RWPE2 (cell line): ENCODE data around the gene PRAF2.

Experiments
- ATAC-seq: fragments of 200-7000 bp; cut with Tn5 transposase; 3 replicates; pipeline ENCODE4 v1.9.1; 2021; ENCODE audit warnings: low read depth
- DNase-seq: peaks from one replicate; pipeline ENCODE4 v3.0.0-alpha.2; 2020; ENCODE audit warnings: low spot score
- H3K27ac ChIP-seq: fragments of 450-650 bp; 2 replicates; pipeline ENCODE4 v1.5.1; 2017; ENCODE audit warnings: mild to moderate bottlenecking; ENCODE audit not compliant: poor library complexity, severe bottlenecking
- H3K27me3 ChIP-seq: fragments of 250-450 bp; sonication (Bioruptor Pico); 2 replicates; pipeline ENCODE4 v1.5.1; 2021; ENCODE audit warnings: mild to moderate bottlenecking, moderate library complexity; ENCODE audit not compliant: insufficient read depth, poor library complexity, severe bottlenecking
- H3K36me3 ChIP-seq: fragments of 250-450 bp; sonication (Bioruptor Pico); 2 replicates; pipeline ENCODE4 v1.5.1; 2020; ENCODE audit warnings: low read depth, mild to moderate bottlenecking, moderate library complexity
- H3K4me1 ChIP-seq: fragments of 250-450 bp; sonication (Bioruptor Pico); 2 replicates; pipeline ENCODE4 v1.5.1; 2021; ENCODE audit warnings: mild to moderate bottlenecking, moderate library complexity; ENCODE audit not compliant: insufficient read depth, poor library complexity, severe bottlenecking
- H3K4me3 ChIP-seq: fragments of 250-450 bp; sonication (Bioruptor Pico); 2 replicates; pipeline ENCODE4 v1.5.1; 2021; ENCODE audit warnings: mild to moderate bottlenecking, moderate library complexity; ENCODE audit not compliant: severe bottlenecking
- H3K9me3 ChIP-seq: fragments of 250-450 bp; sonication (Bioruptor Pico); 2 replicates; pipeline ENCODE4 v1.5.1; 2021; ENCODE audit warnings: mild to moderate bottlenecking, moderate library complexity; ENCODE audit not compliant: severe bottlenecking
- TF ChIP-seq, protein P1 (sequence below): fragments of 450-650 bp; IDR thresholded peaks from one replicate; pipeline ENCODE4 v1.5.1; 2017; ENCODE audit warnings: mild to moderate bottlenecking, moderate library complexity; ENCODE audit not compliant: poor library complexity, severe bottlenecking

The PRAF2 gene

DNA sequence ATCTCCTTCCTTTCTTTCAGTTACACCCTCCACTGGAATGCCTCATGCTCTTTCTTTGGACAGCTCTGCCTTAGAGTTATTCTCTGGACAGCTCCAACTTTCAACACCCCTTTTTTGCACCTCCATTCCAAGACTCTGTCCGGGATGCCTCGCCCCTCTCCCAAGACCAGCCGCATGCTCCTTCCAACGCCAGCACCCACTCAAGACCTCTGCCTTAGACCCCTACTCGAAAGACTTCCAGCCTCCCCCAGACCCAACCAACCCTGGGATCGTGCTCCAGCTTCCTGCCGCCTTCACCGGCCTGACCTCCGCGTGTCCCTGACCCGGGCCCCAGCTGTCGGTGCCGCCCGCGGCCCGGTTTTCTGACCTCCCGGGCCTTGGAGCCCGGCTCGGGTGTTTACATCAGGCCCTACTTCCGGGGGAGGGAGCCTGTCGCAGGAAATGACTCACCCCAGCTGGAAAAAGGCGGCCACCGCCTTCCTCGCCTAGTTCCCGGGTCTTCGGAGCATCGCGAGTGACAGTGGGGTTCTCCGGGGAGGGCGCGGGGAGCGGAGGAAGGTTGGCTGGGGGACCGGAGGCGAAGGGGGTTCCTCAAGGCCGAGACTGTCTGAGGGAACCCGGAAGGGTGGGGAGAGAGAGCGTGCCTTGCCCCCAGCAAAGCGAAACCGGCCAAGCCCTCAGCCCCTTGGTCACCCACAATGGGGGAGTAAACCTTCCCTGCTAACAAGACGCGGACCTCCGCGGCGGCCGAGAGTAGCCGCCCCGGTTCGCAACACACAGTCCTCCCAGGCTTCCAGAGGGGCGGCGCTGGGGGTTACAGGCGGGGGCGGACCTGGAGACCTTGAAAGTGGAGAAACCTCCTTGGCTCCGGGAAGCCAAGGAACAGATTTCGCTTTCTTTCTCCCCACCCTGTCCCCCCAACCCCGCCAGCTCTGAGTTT, 6.0 kb upstream of the PRAF2 start, which contains the start of gene WDR45:
Gene WDR45, minus strand, starts transcription at position 399 of the 940 bp plus-strand sequence. CDS start 1,792 bp downstream, outside the sequence.
- Histone ChIP-seq H3K27ac (peak within 1 kb of the TSS; percentile 62), H3K27me3 (no peaks in the 10 kb centered on the region), H3K4me3 (peak within 1 kb of the TSS; percentile 75), H3K4me1 (no peaks in the 10 kb centered on the region), H3K36me3 (no peaks in the 10 kb centered on the region), H3K9me3 (no peaks in the 10 kb centered on the region)
- DNase-seq (no peak), ATAC-seq (peak; percentile 82)
- TF ChIP-seq, protein P1, sequence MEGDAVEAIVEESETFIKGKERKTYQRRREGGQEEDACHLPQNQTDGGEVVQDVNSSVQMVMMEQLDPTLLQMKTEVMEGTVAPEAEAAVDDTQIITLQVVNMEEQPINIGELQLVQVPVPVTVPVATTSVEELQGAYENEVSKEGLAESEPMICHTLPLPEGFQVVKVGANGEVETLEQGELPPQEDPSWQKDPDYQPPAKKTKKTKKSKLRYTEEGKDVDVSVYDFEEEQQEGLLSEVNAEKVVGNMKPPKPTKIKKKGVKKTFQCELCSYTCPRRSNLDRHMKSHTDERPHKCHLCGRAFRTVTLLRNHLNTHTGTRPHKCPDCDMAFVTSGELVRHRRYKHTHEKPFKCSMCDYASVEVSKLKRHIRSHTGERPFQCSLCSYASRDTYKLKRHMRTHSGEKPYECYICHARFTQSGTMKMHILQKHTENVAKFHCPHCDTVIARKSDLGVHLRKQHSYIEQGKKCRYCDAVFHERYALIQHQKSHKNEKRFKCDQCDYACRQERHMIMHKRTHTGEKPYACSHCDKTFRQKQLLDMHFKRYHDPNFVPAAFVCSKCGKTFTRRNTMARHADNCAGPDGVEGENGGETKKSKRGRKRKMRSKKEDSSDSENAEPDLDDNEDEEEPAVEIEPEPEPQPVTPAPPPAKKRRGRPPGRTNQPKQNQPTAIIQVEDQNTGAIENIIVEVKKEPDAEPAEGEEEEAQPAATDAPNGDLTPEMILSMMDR, result no peak

DNA sequence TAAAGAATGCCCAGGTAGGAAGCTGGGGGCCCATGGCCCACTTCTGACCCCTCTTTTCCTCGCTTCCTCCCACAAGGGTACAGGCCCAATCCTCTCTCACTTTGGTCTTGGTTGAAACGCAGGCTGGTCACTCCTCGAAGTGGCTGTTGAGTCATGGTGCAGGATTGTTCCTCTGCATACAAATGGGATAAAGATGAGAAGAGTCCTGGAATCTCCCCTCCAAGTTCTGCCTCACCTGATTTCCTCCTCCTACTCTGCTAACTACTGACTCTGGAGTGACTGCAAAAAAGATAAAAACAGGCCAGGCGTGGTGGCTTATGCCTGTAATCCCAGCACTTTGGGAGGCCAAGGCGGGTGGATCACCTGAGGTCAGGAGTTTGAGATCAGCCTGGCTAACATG, 4.1 kb upstream of the PRAF2 start:
- Histone ChIP-seq H3K4me1 (no peaks in the 10 kb centered on the region), H3K4me3 (no peak overlapping the region), H3K27ac (no peak overlapping the region), H3K27me3 (no peaks in the 10 kb centered on the region), H3K36me3 (no peaks in the 10 kb centered on the region), H3K9me3 (no peaks in the 10 kb centered on the region)
- ATAC-seq (no peak), DNase-seq (no peak)
- TF ChIP-seq, protein P1, result no peak

DNA sequence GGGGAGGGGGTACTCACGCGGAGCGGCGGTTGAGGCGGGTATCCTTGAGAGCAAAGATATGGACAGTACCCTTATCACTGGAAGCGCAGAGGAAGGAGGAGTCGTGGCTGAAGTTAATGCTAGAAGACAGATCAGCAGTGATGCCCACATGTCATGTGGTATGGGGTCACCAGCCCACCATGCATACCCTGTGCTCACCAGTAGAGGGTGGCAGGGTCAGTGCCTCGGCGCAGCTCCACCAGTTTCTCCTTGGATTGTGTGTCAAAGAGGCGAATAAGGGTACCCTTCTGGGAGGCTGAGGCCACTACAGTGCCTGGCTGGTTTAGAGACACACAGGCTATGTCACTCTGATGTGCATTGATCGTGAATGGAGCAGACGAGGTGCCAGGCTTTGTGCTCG, 1.5 kb upstream of the PRAF2 start:
- no peaks in the 10 kb centered on the region for H3K27me3 ChIP-seq
- no peaks in the 10 kb centered on the region for H3K9me3 ChIP-seq
- TF ChIP-seq, protein P1, result no peak
- H3K4me1 ChIP-seq, result no peaks in the 10 kb centered on the region
- H3K27ac ChIP-seq, result no peak overlapping the region
- DNase-seq (no peak), ATAC-seq (no peak)
- no peak overlapping the region for H3K4me3 ChIP-seq
- no peaks in the 10 kb centered on the region for H3K36me3 ChIP-seq

GRCh38 chrX:49072712-49073095, 1.1 kb downstream of the PRAF2 start:
- DNase-seq, result no peak
- Histone ChIP-seq H3K9me3 (no peaks in the 10 kb centered on the region), H3K4me3 (peak overlapping the region; percentile 48), H3K36me3 (no peaks in the 10 kb centered on the region), H3K27me3 (no peaks in the 10 kb centered on the region), H3K4me1 (no peaks in the 10 kb centered on the region), H3K27ac (peak overlapping the region; percentile 31)
- peak; percentile 23; the same call in 2 of the 3 replicates for ATAC-seq
- TF ChIP-seq, protein P1, result no peak
